Activated T-cell treated with anti-CD3 and anti-CD28 coated beads for 1 hour (primary cell): ENCODE measurements around the gene OR5AN1.
"Not testable (repeated sequence)": the region's sequence is repeated elsewhere in the genome, so short reads cannot be mapped to it uniquely, and the experiment has no call there.

Experiments
- DNase-seq: peaks from one replicate; pipeline ENCODE4 v3.0.0-alpha.2; 2020; ENCODE audit warnings: low read depth

Gene OR5AN1, protein sequence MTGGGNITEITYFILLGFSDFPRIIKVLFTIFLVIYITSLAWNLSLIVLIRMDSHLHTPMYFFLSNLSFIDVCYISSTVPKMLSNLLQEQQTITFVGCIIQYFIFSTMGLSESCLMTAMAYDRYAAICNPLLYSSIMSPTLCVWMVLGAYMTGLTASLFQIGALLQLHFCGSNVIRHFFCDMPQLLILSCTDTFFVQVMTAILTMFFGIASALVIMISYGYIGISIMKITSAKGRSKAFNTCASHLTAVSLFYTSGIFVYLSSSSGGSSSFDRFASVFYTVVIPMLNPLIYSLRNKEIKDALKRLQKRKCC

GRCh38 chr11:59358595-59358994 lies at the start of gene OR5AN1:
OR5AN1 (plus strand) TSS chr11:59358895; CDS start chr11:59364459, 5,564 bp downstream.
- no peak for DNase-seq

DNA sequence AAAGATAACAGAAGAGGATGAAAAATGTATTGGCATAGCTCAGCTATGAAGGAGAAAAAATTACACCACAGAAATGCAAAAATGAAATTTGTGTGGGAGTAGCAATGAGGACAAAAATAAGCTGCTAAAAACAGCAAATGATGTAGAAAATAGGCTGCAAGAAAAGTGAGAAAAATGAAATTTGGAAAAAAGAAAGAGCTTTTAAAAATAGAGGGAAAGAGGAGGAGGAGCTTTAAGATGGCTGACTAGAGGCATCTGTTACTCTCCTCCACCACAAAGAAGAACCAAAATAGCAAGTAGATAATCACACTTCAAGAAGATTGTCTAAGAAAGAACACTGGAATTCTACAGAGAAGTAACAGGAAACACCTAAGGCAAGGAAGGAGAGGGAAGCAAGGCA lies 23.7 kb upstream of the OR5AN1 start:
- no peak for DNase-seq

- DNase-seq = no peak
Measured at GRCh38 chr11:59336176-59336575, 22.5 kb upstream of the OR5AN1 start.

- DNase-seq = no peak
Measured at GRCh38 chr11:59336931-59337330, 21.8 kb upstream of the OR5AN1 start.

GRCh38 chr11:59349657-59350056 lies 9.0 kb upstream of the OR5AN1 start:
- not testable (repeated sequence) for DNase-seq

DNA sequence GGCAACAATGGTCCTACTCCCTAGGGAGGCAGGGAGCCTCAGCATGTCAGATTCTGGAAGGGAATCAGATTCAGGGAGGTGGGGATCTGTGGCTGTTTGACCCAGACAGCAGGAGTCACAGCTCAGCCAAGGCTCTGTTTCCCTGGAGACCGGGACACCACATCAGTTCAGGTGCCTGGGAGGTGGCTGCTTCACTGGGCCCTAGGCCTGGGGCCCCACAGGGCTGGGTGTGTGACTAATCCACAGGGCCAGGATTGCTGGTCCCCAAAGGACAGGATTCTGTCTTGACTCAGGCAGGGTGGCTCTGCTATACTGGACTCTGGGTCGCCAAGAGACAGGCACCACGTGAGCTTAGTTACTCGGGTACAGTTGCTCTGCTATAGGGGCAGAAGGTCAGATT lies 3.5 kb upstream of the OR5AN1 start:
- DNase-seq = no peak

- DNase-seq = no peak
Measured at GRCh38 chr11:59356561-59356960, 2.1 kb upstream of the OR5AN1 start.

DNA sequence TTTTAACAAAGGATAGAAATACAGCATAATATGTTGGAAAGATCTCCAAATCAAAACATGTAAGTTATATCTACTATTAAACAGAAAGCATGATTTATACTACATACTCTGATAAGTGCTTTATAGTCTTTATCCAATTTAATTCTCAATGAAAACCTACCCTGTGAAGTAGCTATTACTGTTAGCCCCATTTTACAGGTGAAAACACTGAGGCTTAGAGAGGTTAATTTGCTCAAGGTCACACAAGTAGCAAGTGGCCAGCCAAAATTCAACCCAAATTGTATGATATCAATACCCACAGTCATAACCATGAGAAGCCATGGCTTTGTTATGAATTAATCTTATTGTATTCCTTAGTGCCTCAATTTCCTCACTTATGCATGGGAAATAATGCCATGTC lies 675 bp upstream of the OR5AN1 start:
- DNase-seq = no peak

DNA sequence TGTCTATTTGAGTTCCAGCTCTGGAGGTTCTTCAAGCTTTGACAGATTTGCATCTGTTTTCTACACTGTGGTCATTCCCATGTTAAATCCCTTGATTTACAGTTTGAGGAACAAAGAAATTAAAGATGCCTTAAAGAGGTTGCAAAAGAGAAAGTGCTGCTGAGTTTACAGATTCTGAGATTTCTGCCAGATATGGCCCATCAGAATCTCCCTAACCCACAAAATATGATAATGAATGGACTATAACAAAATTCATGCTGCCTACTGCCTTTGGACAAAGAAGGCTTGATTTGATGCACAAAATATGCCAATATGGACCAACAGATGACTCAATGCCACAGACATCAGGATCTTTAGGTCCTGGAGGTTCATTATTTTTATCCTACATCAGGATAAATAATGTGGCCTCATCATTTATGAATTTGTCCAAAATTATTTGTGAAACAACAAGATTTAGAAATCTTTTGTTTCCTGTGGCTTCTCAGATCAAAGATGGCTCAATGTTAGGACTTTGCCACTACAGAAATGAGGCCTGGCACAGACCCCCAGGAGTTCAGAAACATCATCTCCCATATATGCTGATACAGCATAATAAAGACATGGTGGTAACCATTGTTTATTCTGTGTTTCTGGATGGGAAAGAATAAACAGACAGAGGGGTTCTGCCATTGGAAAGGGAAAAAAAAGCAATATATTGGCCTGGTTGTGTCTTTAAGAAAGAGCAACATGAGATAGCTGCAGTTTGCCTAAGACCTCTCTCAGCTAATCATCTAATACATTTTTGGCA lies 6.7 kb downstream of the OR5AN1 start:
- no peak for DNase-seq

DNA sequence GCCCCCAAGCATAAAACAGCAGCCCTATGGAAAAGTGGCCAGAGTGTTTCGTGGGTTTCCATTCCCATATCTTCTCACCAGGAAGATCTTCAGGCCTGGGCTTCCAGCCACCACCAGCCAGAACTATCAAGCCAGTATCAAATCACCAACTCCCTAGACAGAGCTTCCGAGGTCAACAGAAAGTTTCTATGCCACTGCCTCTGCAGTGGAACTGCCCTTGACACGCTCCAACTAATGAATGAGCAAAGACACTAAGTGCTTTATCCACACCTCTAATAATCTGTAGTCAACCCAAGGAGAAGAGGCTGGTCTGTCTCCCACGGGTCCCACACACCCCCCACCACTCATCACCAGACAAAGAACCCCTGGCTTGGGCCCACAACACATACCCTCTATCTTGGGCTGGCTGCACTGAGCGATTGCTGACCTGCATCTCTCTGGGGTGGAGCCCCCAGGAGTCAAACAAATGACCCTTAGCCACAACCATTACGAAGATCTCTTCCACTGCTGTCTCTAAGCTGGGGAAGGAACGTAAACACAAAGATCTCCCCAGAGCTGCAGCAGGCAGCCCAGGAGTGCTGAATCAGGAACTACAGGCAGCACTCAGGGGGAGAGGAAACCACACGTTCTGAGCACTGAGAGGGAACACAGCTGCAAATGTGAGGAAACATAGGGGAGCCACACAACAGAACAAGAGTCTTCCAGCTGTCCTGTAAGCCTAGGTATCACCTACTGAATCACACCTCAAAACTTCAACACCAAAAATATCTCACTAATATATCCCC lies 9.7 kb downstream of the OR5AN1 start:
- no peak for DNase-seq

- DNase-seq = not testable (repeated sequence)
Measured at GRCh38 chr11:59372324-59372723, 13.6 kb downstream of the OR5AN1 start.

DNA sequence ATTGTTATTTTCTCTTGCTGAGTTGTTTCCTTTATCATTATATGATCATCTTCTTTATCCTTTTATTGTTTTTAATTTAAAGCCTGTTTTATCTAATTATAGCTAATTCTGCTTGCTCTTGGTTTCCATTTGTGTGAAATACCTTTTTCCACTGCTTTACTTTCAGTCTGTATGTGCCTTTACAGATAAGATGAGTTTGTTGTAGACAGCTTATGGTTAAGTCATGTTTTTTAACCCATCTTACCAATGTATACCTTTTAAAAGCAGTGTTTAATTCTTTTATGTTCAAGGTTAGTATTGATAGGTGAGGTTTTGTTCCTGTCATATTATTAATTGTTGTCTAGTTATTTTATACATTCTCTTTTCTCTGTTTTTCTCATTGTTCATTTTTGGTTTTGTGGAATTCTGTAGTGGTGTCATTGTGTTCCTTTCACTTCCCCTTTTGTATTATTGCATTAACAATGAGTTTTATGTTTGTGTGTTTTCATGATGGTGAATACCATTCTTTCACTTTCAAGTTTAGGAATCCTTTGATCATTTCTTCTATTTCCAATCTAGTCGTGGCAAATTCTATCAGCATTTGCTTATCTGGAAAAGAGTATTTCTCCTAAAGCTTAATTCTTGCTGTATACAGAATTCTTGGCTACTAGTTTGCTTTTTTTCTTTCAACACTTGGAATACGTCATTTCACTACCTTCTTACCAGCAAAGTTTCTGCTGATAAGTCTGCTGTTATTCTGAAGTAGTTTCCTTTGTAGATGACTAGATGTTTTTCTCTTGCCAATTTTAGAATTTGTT lies 21.8 kb downstream of the OR5AN1 start:
- DNase-seq = no peak

- no peak for DNase-seq
Measured at GRCh38 chr11:59394186-59394585, 35.5 kb downstream of the OR5AN1 start.

GRCh38 chr11:59400461-59401261 lies 42.0 kb downstream of the OR5AN1 start:
- DNase-seq = no peak

GRCh38 chr11:59401262-59401552 lies 42.5 kb downstream of the OR5AN1 start:
- no peak for DNase-seq

GRCh38 chr11:59403546-59403945 lies 44.9 kb downstream of the OR5AN1 start:
- no peak for DNase-seq

GRCh38 chr11:59413646-59414045 lies 55.0 kb downstream of the OR5AN1 start:
- DNase-seq = no peak

GRCh38 chr11:59415111-59415510 lies 56.4 kb downstream of the OR5AN1 start:
- no peak for DNase-seq

DNA sequence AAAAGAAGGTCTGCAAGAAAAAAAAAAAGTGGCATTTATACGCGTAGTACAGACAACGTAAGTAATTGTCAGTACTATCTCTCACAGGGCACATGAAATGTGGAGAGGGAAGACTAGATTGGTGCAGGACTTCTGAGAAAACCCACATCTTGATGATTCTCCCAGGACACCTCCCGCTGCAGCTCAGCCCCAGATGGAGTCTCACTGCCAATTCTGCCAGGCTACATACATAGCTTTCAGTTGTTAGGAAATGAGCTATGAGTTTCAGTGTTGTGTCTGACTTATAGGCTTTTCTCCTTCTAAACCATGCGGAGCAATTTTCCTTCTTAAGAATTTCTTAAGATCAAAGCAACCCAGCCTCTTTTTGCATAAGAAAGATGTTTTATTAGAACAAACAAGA lies 57.9 kb downstream of the OR5AN1 start:
- no peak for DNase-seq

DNA sequence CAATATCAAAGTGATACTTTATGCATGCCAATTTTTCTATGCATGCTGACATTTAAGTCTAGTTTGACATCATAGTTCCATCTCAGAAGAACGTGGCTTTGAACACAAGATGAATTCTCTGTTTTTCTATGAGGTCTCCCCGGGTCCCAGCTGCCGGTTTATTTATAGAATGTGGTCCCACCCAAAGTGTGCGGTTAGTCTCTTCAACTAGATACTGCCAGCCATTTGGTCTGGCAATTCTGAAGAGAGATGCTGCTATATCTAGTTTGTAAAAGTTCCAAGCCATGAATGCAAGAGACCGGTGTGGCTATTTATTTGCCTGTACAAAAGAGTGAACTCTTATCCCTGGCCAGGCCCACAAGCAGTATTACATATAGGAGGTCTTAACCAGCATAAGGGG lies 58.3 kb downstream of the OR5AN1 start:
- DNase-seq = no peak

DNA sequence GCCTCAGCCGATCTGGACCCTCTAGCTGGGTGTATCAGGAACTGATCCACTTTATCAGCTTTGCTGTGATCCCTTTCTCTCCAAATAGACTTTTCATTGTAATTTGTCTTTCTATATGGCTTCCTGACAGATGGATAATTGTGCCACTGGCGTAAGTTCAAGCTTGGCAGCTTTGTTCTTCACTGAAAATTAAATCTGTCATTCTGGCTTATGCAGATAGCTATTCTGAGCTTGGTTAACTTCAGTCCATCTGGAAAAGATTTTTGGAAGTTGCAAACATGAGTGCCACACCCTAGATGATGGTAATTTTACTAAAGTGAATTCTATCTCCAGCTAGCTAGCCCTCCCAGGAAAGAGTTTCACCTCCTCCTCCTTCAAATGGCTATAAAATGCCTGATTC lies 59.5 kb downstream of the OR5AN1 start:
- no peak for DNase-seq
